ENCODE data around the gene MTG1. TPM values are rescaled to one million over a fixed set of nuclear protein-coding genes. Genes with fewer than 3 reads are reported as not detected.

Gene MTG1
- polyA plus RNA-seq, 3 donors: 13.0 to 45.8 (median 17.1) TPM

- H3K27ac ChIP-seq (ENCODE audit: low read depth in 1 of 2, low read length in 2 of 2): no peak overlapping the region
- H3K79me2 ChIP-seq (ENCODE audit: insufficient read depth, low read length): peaks cover 3% of the 10 kb centered on the region
- peaks cover 4 to 9% of the 10 kb centered on the region in 2 donors for H3K4me1 ChIP-seq (ENCODE audit: control insufficient read depth in 1 of 2, insufficient read depth in 2 of 2, low read length in 2 of 2)
- no peaks in the 10 kb centered on the region for H3K27me3 ChIP-seq (ENCODE audit: control insufficient read depth in 2 of 2, insufficient read depth in 2 of 2, low read length in 2 of 2)
- H3K4me3 ChIP-seq (replicated peaks in 1 of 3; ENCODE audit: low read depth in 2 of 3, low read length in 3 of 3): no peak overlapping the region
- Mint-ChIP-seq H3K4me3 (no peak overlapping the region), H3K27me3 (ENCODE audit: low read depth in 3 of 3) (peaks cover 4 to 26% (median 12%) of the 10 kb centered on the region in 3 donors), H3K4me1 (peaks cover 7% of the 10 kb centered on the region), H3K9me3 (no peaks in the 10 kb centered on the region), H3K36me3 (peaks cover 2 to 5% of the 10 kb centered on the region in 2 donors), H3K27ac (no peak overlapping the region)
- TF ChIP-seq CTCF (IDR thresholded peaks at IDR 0.05): no peak
- H3K36me3 ChIP-seq (replicated peaks in 1 of 2; ENCODE audit: control insufficient read depth in 1 of 2, insufficient read depth in 2 of 2, low read length in 2 of 2): peaks cover 0 to 7% of the 10 kb centered on the region in 2 donors
- H2AFZ ChIP-seq (ENCODE audit: insufficient read depth, low read depth, low read length, poor library complexity, severe bottlenecking): no peak overlapping the region
- DNase-seq: no peak
- H3K4me2 ChIP-seq (replicated peaks; ENCODE audit: extremely low read depth, low read length, poor library complexity, severe bottlenecking): no peak overlapping the region
- intact Hi-C loops (cut with micrococcal nuclease): no loop called here
- WGBS (ENCODE audit: insufficient coverage): 76% methylated on average over 19 of the region's 24 CpGs
- H4K20me1 ChIP-seq (ENCODE audit: insufficient read depth, low read length): peaks cover 27% of the 10 kb centered on the region
- no peak overlapping the region for H3K9ac ChIP-seq (ENCODE audit: insufficient read depth, low read length, poor library complexity, severe bottlenecking)
- H3K9me3 ChIP-seq (replicated peaks in 1 of 2; ENCODE audit: control insufficient read depth in 1 of 2, insufficient read depth in 1 of 2, low read length in 2 of 2): no peaks in the 10 kb centered on the region
Observed at GRCh38 chr10:133351408-133352318, 42.3 kb upstream of the MTG1 start.

DNA sequence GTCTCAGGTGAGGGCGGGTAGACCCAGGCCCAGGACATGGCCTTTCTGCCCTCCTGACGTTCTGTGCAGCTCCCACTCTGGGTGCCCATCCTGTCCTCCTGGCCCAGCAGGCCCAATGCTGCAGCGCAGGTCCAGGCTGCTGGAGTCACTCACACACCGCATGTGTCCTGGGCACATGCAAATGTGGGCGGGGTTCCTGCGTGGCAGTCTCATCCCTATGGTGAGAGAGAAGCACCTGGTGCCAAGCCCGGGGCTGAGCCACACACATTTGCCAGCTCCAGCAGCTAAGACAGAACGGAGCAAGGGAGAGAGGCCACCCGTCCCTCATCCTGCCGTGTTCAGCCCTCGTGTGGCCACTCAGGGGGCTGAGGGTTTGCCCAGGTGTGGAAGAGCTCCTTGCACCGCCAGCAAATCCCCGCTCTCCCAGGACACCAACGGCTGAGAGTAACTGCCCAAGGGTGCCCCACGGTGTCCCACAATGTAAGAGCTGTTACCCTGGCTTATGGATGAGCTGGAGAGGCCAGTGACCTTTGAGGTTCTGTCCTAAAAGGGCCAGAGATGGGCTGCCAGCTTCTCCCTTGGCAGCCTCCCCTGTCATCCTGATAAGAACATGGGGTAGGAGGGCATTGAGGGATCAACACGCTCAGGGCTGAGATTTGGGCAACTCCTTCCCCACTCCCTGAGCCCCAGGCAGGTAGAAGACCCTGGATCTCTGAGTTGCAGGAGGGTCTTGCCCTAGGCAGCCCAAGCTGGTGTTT, 40.6 kb upstream of the MTG1 start:
- Mint-ChIP-seq H3K4me3 (no peak overlapping the region), H3K36me3 (peaks cover 2 to 5% of the 10 kb centered on the region in 2 donors), H3K27ac (no peak overlapping the region), H3K9me3 (no peaks in the 10 kb centered on the region), H3K4me1 (peaks cover 12% of the 10 kb centered on the region), H3K27me3 (ENCODE audit: low read depth in 3 of 3) (peaks cover 3 to 17% (median 4%) of the 10 kb centered on the region in 3 donors)
- Histone ChIP-seq H3K27me3 (ENCODE audit: control insufficient read depth in 2 of 2, insufficient read depth in 2 of 2, low read length in 2 of 2) (no peaks in the 10 kb centered on the region), H2AFZ (ENCODE audit: insufficient read depth, low read depth, low read length, poor library complexity, severe bottlenecking) (no peak overlapping the region), H3K4me3 (replicated peaks in 1 of 3; ENCODE audit: low read depth in 2 of 3, low read length in 3 of 3) (no peak overlapping the region), H3K4me1 (ENCODE audit: control insufficient read depth in 1 of 2, insufficient read depth in 2 of 2, low read length in 2 of 2) (peaks cover 11 to 20% of the 10 kb centered on the region in 2 donors), H4K20me1 (ENCODE audit: insufficient read depth, low read length) (peaks cover 30% of the 10 kb centered on the region), H3K9ac (ENCODE audit: insufficient read depth, low read length, poor library complexity, severe bottlenecking) (no peak overlapping the region), H3K4me2 (replicated peaks; ENCODE audit: extremely low read depth, low read length, poor library complexity, severe bottlenecking) (no peak overlapping the region), H3K9me3 (replicated peaks in 1 of 2; ENCODE audit: control insufficient read depth in 1 of 2, insufficient read depth in 1 of 2, low read length in 2 of 2) (no peaks in the 10 kb centered on the region), H3K79me2 (ENCODE audit: insufficient read depth, low read length) (peaks cover 3% of the 10 kb centered on the region), H3K27ac (ENCODE audit: low read depth in 1 of 2, low read length in 2 of 2) (no peak overlapping the region), H3K36me3 (replicated peaks in 1 of 2; ENCODE audit: control insufficient read depth in 1 of 2, insufficient read depth in 2 of 2, low read length in 2 of 2) (peaks cover 0 to 7% of the 10 kb centered on the region in 2 donors)
- WGBS (ENCODE audit: insufficient coverage): 88% methylated on average over 14 of the region's 16 CpGs
- no peak for DNase-seq
- TF ChIP-seq CTCF (IDR thresholded peaks at IDR 0.05): no peak
- intact Hi-C loops (cut with micrococcal nuclease): no loop called here

All from CD14-positive monocyte (primary cell).